Left lung (tissue), 10 donors: ENCODE measurements around the gene PRPH. TPM values are rescaled to one million over a fixed set of nuclear protein-coding genes. Genes with fewer than 3 reads are reported as not detected.
"Not testable (repeated sequence)": the region's sequence is repeated elsewhere in the genome, so short reads cannot be mapped to it uniquely, and the experiment has no call there.

Experiments used
- ATAC-seq: fragments of 200-7000 bp; cut with Tn5 transposase; one replicate; pipeline ENCODE4 v1.9.1; 2020; ENCODE audit warnings: moderate library complexity
- DNase-seq, 4 donors: peaks; one replicate each; pipeline ENCODE4 v3.0.0-alpha.2; 2013 to 2020
- H3K27ac ChIP-seq, 2 donors: fragments of 200-600 bp; sonication (generic) in 1 of 2; one replicate each; pipeline versions ENCODE4 v1.5.0 to v1.8.0; 2020 to 2021
- H3K27me3 ChIP-seq, 2 donors: fragments of 200-600 bp; sonication (generic) in 1 of 2; one replicate each; pipeline versions ENCODE4 v1.5.0 to v1.8.0; 2020 to 2021
- H3K36me3 ChIP-seq, 2 donors: fragments of 200-600 bp; sonication (generic) in 1 of 2; one replicate each; pipeline versions ENCODE4 v1.5.0 to v1.8.0; 2020 to 2021
- H3K4me1 ChIP-seq, 2 donors: fragments of 200-600 bp; one replicate each; pipeline ENCODE4 v1.8.0; 2021
- H3K4me3 ChIP-seq, 2 donors: fragments of 200-600 bp; sonication (generic) in 1 of 2; one replicate each; pipeline versions ENCODE4 v1.5.0 to v1.8.0; 2020 to 2021; ENCODE audit warnings: mild to moderate bottlenecking in 1 of 2
- H3K9me3 ChIP-seq, 2 donors: fragments of 200-600 bp; sonication (generic) in 1 of 2; one replicate each; pipeline versions ENCODE4 v1.5.0 to v1.8.0; 2020 to 2021
- CTCF ChIP-seq, 2 donors: fragments of 200-600 bp; sonication (generic) in 1 of 2; IDR thresholded peaks; one replicate each; pipeline versions ENCODE4 v1.5.0 to v1.8.0; 2021; ENCODE audit warnings: antibody characterized with exemption in 2 of 2
- intact Hi-C, 2 donors: fragments of 100-400 bp; cut with DNase I; formaldehyde crosslinking; loops; one replicate each; pipeline versions ENCODE4 v1.11.2 to v1.14.2; 2022
- polyA plus RNA-seq, 6 donors: library from polyadenylated mRNA; unstranded; fragments of 120-200 nt; gene quantifications; one replicate each; pipeline ENCODE4 v1.2.1, GENCODE V29; 2013; ENCODE audit not compliant: insufficient read length in 6 of 6
- total RNA-seq, 2 donors: library from RNA; stranded (reverse); fragmentation: NEBNext Ultra II Directional; extraction: Animal tissue kit (Norgen Biotek cat#: 25700); gene quantifications; one replicate each; pipeline ENCODE4 v1.2.1, GENCODE V29; 2021
- donor health status: DM: no; HTN: yes; CAD: no.
- donor health status: DM: no; HTN: no; CAD: no.

PRPH gene
- total and polyA plus RNA-seq, 8 donors: 0.26 to 2.4 (median 1.7) TPM; not detected in 1

DNA sequence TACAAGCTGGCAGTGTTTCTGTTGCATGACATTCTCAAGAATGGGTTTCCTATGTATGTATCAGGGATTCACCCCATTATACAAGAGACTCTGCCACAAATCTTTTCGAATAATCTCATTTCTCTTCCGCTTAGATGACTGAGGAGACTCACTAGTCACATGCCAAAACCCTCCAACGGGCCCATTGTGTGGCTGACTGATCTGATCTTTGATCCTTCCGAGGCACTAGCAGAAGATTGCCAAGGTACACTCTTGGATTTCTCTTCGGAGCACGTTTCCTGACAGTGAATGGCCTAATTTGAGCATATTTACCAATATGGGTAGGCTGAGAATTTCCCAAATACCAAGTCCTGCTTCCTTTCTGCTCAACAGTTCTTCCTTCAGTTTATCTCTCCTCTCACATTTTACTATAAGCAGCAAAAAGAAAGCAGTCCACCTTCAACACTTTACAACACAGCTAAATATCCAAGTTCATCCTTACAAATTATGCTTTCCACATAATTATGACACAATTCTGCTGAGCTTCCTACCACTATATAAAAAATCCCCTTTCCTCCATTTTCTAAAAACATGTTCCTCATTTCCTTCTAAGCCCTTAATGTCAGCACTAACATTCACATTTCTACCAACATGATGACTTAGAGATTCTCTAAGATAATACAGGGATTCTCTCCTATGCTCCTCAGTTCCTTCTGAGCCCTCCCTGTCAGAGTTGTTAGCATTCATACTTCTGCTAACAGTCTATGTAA, 11.0 kb downstream of the PRPH start:
- Histone ChIP-seq H3K4me3 (no peak overlapping the region), H3K36me3 (no peaks in the 10 kb centered on the region), H3K9me3 (no peaks in the 10 kb centered on the region), H3K4me1 (no peaks in the 10 kb centered on the region), H3K27me3 (peaks cover 0 to 54% of the 10 kb centered on the region in 2 donors), H3K27ac (no peak overlapping the region)
- TF ChIP-seq CTCF (IDR thresholded peaks at IDR 0.05): no peak
- intact Hi-C loops: no loop called here
- DNase-seq (no peak), ATAC-seq (no peak)

- intact Hi-C loops: no loop called here
Measured at GRCh38 chr12:49309386-49309785, 14.4 kb downstream of the PRPH start.

DNA sequence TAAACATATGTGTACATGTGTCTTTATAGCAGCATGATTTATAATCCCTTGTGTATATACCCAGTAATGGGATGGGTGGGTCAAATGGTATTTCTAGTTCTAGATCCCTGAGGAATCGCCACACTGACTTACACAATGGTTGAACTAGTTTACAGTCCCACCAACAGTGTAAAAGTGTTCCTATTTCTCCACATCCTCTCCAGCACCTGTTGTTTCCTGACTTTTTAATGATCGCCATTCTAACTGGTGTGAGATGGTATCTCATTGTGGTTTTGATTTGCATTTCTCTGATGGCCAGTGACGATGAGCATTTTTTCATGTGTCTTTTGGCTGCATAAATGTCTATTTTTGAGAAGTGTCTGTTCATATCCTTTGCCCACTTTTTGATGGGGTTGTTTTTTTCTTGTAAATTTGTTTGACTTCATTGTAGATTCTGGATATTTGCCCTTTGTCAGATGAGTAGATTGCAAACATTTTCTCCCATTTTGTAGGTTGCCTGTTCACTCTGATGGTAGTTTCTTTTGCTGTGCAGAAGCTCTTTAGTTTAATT, 15.6 kb downstream of the PRPH start:
- H3K9me3 ChIP-seq, H3K4me3 ChIP-seq, H3K27ac ChIP-seq, ATAC-seq, intact Hi-C loops, DNase-seq, H3K36me3 ChIP-seq, H3K4me1 ChIP-seq: not testable (repeated sequence)
- H3K27me3 ChIP-seq: peaks cover 0 to 39% of the 10 kb centered on the region in 2 donors

More at GRCh38 chr12:49309386-49309785, 14.4 kb downstream of the PRPH start:
- Histone ChIP-seq H3K27ac (no peak overlapping the region), H3K9me3 (no peaks in the 10 kb centered on the region), H3K27me3 (peaks cover 0 to 39% of the 10 kb centered on the region in 2 donors), H3K4me1 (no peaks in the 10 kb centered on the region), H3K36me3 (no peaks in the 10 kb centered on the region), H3K4me3 (no peak overlapping the region)
- no peak for TF ChIP-seq CTCF (IDR thresholded peaks at IDR 0.05)
- DNase-seq (no peak), ATAC-seq (no peak)

GRCh38 chr12:49314811-49315210, 19.9 kb downstream of the PRPH start:
- Histone ChIP-seq H3K4me1 (no peaks in the 10 kb centered on the region), H3K9me3 (no peaks in the 10 kb centered on the region), H3K27ac (no peak overlapping the region), H3K4me3 (no peak overlapping the region), H3K36me3 (no peaks in the 10 kb centered on the region), H3K27me3 (peaks cover 0 to 16% of the 10 kb centered on the region in 2 donors)
- ATAC-seq (no peak), DNase-seq (no peak)
- no peak for TF ChIP-seq CTCF (IDR thresholded peaks at IDR 0.05)
- intact Hi-C loops: no loop called here

GRCh38 chr12:49317118-49317517, 22.2 kb downstream of the PRPH start:
- H3K36me3 ChIP-seq, H3K4me1 ChIP-seq, DNase-seq, H3K27ac ChIP-seq, ATAC-seq, H3K4me3 ChIP-seq, H3K9me3 ChIP-seq, H3K27me3 ChIP-seq, intact Hi-C loops: not testable (repeated sequence)

GRCh38 chr12:49320411-49321103, 25.6 kb downstream of the PRPH start:
- H3K27ac ChIP-seq, H3K9me3 ChIP-seq, ATAC-seq, DNase-seq, H3K4me3 ChIP-seq, intact Hi-C loops, H3K36me3 ChIP-seq, H3K27me3 ChIP-seq: not testable (repeated sequence)
- H3K4me1 ChIP-seq: peaks cover 3 to 17% of the 10 kb centered on the region in 2 donors
